Measurements from ENCODE around the gene C1orf185. TPM values are rescaled to one million over a fixed set of nuclear protein-coding genes. Genes with fewer than 3 reads are reported as not detected.

C1orf185 gene
- total RNA-seq, 1 donor, result not detected

DNA sequence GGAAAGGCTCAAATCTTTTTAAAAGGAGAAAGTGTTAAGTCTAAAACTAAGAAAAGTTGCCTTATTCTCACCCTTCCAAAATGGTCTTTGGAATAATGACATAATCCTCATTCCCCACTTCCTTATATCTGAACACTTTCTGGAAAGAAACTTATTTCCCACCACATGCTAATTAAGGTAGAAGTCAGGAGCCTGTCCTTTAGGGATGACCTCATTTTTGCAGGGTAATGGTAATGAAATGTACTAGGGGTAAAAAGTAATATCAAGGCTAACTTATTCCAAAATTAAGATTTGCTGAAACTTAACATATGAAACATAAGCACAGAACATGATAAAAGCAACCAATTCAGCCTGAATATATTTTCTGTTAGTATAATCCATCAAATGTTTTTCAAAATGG, 29.4 kb upstream of the C1orf185 start:
- no peak for DNase-seq (ENCODE audit: insufficient read length, low spot score, missing footprints)
- no peaks in the 10 kb centered on the region for H4K20me1 ChIP-seq (ENCODE audit: insufficient read depth, low read length)
- no peak overlapping the region for H3K4me2 ChIP-seq (ENCODE audit: insufficient read depth, low read length)
- peaks cover 12% of the 10 kb centered on the region for H3K4me1 ChIP-seq (ENCODE audit: insufficient read depth, low read length)
- TF ChIP-seq, protein P1, sequence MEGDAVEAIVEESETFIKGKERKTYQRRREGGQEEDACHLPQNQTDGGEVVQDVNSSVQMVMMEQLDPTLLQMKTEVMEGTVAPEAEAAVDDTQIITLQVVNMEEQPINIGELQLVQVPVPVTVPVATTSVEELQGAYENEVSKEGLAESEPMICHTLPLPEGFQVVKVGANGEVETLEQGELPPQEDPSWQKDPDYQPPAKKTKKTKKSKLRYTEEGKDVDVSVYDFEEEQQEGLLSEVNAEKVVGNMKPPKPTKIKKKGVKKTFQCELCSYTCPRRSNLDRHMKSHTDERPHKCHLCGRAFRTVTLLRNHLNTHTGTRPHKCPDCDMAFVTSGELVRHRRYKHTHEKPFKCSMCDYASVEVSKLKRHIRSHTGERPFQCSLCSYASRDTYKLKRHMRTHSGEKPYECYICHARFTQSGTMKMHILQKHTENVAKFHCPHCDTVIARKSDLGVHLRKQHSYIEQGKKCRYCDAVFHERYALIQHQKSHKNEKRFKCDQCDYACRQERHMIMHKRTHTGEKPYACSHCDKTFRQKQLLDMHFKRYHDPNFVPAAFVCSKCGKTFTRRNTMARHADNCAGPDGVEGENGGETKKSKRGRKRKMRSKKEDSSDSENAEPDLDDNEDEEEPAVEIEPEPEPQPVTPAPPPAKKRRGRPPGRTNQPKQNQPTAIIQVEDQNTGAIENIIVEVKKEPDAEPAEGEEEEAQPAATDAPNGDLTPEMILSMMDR (IDR thresholded peaks at IDR 0.05; ENCODE audit: extremely low read depth, low read depth, low read length), result no peak
- H3K4me3 ChIP-seq (ENCODE audit: insufficient read depth, low read length), result no peak overlapping the region
- no peak overlapping the region for H3K27ac ChIP-seq (ENCODE audit: low read depth, low read length)
- H3K79me2 ChIP-seq (ENCODE audit: insufficient read depth, low read length), result no peaks in the 10 kb centered on the region
- no peaks in the 10 kb centered on the region for H3K9me3 ChIP-seq (ENCODE audit: low read depth, low read length)
- no peak overlapping the region for H2AFZ ChIP-seq (ENCODE audit: low read length)
- no peaks in the 10 kb centered on the region for H3K27me3 ChIP-seq (ENCODE audit: insufficient read depth, low read length)
- H3K36me3 ChIP-seq (ENCODE audit: insufficient read depth, low read length), result no peaks in the 10 kb centered on the region

DNA sequence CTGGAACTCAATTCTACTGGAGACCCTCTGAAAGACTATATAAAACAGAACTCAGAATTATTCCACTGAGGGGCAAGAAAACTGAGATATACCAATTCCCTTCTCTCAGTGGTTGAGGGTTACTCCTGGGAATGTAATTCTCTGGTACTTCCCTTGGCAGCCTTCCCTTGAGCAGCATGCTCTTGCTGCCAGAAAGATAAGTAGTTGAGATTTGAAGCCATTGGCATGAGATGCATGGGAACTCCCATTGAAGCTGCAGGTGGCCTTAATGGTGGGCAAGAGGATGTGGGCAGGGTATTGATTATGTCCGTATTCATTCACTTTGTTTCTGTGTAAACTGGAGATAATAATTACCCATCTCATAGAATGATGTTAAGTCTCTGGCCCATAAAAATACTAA, 28.6 kb upstream of the C1orf185 start:
- H3K4me1 ChIP-seq (ENCODE audit: insufficient read depth, low read length), result peaks cover 12% of the 10 kb centered on the region
- DNase-seq (ENCODE audit: insufficient read length, low spot score, missing footprints), result no peak
- no peak overlapping the region for H3K4me3 ChIP-seq (ENCODE audit: insufficient read depth, low read length)
- no peak overlapping the region for H3K4me2 ChIP-seq (ENCODE audit: insufficient read depth, low read length)
- H2AFZ ChIP-seq (ENCODE audit: low read length), result no peak overlapping the region
- no peaks in the 10 kb centered on the region for H3K27me3 ChIP-seq (ENCODE audit: insufficient read depth, low read length)
- no peak overlapping the region for H3K27ac ChIP-seq (ENCODE audit: low read depth, low read length)
- H3K36me3 ChIP-seq (ENCODE audit: insufficient read depth, low read length), result no peaks in the 10 kb centered on the region
- H3K79me2 ChIP-seq (ENCODE audit: insufficient read depth, low read length), result no peaks in the 10 kb centered on the region
- H4K20me1 ChIP-seq (ENCODE audit: insufficient read depth, low read length), result no peaks in the 10 kb centered on the region
- H3K9me3 ChIP-seq (ENCODE audit: low read depth, low read length), result no peaks in the 10 kb centered on the region
- TF ChIP-seq, protein P1 (IDR thresholded peaks at IDR 0.05; ENCODE audit: extremely low read depth, low read depth, low read length), result no peak

DNA sequence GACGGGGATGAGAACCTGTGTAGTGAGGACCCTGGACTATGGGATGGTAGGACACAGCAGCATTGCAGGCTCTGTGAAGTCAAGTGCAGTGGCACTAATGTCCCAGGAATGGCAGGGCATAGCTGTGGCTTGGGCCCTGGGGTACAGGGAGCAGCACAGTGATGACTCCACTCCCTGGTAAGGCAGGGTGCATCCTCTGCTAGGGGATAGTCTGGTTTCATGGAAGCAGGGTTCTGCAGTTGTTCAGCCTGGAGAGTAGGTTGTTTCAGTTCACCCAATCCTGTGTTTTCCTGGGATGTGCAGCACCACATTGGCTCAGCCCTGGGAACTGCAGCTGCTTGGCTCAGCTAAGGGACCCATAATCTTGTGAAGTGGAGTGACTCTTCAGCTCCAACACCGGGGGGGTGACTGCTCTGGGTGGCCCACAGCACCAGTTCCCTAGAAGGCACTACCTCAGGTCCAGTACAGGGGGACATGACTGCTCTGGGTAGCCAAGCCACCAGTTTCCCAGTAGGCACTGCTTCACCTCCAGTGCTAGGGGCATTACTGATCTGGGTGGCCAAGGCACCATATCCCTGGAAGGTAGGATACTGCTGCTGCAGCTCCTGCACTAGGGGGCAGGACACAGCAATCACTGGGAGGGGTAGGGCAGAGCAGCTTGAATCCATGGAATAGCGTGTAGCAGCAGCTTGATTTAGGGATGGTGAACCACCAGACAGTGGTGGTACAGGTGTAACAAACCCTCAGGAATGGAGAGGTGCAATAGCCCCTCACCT, 15.3 kb upstream of the C1orf185 start:
- Histone ChIP-seq H4K20me1 (ENCODE audit: insufficient read depth, low read length) (no peaks in the 10 kb centered on the region), H3K27me3 (ENCODE audit: insufficient read depth, low read length) (no peaks in the 10 kb centered on the region), H3K27ac (ENCODE audit: low read depth, low read length) (no peak overlapping the region), H3K4me1 (ENCODE audit: insufficient read depth, low read length) (no peaks in the 10 kb centered on the region), H2AFZ (ENCODE audit: low read length) (no peak overlapping the region), H3K36me3 (ENCODE audit: insufficient read depth, low read length) (no peaks in the 10 kb centered on the region), H3K4me2 (ENCODE audit: insufficient read depth, low read length) (no peak overlapping the region), H3K79me2 (ENCODE audit: insufficient read depth, low read length) (no peaks in the 10 kb centered on the region), H3K9me3 (ENCODE audit: low read depth, low read length) (no peaks in the 10 kb centered on the region), H3K4me3 (ENCODE audit: insufficient read depth, low read length) (no peak overlapping the region)
- TF ChIP-seq, protein P1 (IDR thresholded peaks at IDR 0.05; ENCODE audit: extremely low read depth, low read depth, low read length), result no peak
- no peak for DNase-seq (ENCODE audit: insufficient read length, low spot score, missing footprints)

DNA sequence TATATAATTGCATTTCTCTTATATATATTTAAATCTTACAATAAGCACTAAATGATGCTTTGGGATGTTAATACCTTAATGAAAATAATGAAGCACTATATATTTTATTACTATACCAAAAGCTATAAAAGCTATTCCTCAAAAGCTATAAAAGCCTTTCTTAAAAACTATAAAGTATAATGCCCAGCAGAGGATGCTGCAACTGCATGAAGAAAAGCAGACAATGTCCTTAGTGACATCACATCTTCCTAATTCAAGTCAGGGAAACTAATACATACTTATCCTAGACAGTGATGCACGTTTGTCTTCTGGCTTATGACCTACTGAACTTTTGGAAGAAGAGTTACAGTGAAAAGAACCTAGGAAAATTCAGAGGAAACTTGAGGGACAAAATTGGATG, 13.6 kb upstream of the C1orf185 start:
- no peaks in the 10 kb centered on the region for H3K9me3 ChIP-seq (ENCODE audit: low read depth, low read length)
- no peak for DNase-seq (ENCODE audit: insufficient read length, low spot score, missing footprints)
- H3K4me2 ChIP-seq (ENCODE audit: insufficient read depth, low read length), result no peak overlapping the region
- H3K4me3 ChIP-seq (ENCODE audit: insufficient read depth, low read length), result no peak overlapping the region
- TF ChIP-seq, protein P1 (IDR thresholded peaks at IDR 0.05; ENCODE audit: extremely low read depth, low read depth, low read length), result peak; percentile 37
- no peak overlapping the region for H3K27ac ChIP-seq (ENCODE audit: low read depth, low read length)
- H3K79me2 ChIP-seq (ENCODE audit: insufficient read depth, low read length), result no peaks in the 10 kb centered on the region
- H4K20me1 ChIP-seq (ENCODE audit: insufficient read depth, low read length), result no peaks in the 10 kb centered on the region
- no peaks in the 10 kb centered on the region for H3K36me3 ChIP-seq (ENCODE audit: insufficient read depth, low read length)
- no peaks in the 10 kb centered on the region for H3K27me3 ChIP-seq (ENCODE audit: insufficient read depth, low read length)
- H2AFZ ChIP-seq (ENCODE audit: low read length), result no peak overlapping the region
- H3K4me1 ChIP-seq (ENCODE audit: insufficient read depth, low read length), result no peaks in the 10 kb centered on the region

Data from osteoblast (primary cell).